Measurements from ENCODE around the gene TBC1D25.

DNA sequence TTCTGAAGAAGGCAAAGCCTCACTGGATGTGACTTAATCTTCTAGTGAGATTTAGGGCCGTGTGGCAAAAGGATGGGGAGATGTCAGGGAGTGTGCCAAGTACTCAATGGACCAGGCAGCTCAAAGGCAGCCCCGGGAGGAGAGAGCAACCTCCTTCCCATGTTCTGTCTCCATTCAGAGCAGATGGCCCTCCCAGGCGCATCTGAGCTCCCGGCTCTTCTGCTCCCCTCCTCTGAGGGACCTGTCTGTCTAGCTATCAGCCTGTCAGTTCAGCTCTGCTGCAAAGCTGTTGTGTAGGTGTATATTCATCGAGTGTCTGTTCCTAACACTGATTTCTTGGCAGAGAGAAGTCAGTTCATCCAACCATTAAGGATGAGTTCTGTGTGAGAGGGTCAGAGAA lies 41.6 kb upstream of the TBC1D25 start:
- TF ChIP-seq REST (IDR thresholded peaks at IDR 0.05; ENCODE audit: low read depth): no peak
- no peak for TF ChIP-seq CEBPB (IDR thresholded peaks at IDR 0.05)
- no peak for TF ChIP-seq TCF12 (IDR thresholded peaks at IDR 0.05; ENCODE audit: low read depth)
- TF ChIP-seq FOXM1 (IDR thresholded peaks at IDR 0.05; ENCODE audit: borderline replicate concordance, low read depth): no peak
- TF ChIP-seq, protein P1, sequence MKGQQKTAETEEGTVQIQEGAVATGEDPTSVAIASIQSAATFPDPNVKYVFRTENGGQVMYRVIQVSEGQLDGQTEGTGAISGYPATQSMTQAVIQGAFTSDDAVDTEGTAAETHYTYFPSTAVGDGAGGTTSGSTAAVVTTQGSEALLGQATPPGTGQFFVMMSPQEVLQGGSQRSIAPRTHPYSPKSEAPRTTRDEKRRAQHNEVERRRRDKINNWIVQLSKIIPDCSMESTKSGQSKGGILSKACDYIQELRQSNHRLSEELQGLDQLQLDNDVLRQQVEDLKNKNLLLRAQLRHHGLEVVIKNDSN (IDR thresholded peaks at IDR 0.05): no peak
- TF ChIP-seq EP300 (IDR thresholded peaks at IDR 0.05; ENCODE audit: borderline replicate concordance): no peak
- no peak for TF ChIP-seq RAD21 (IDR thresholded peaks at IDR 0.05; ENCODE audit: low read depth)
- no peak for TF ChIP-seq NFIC (IDR thresholded peaks at IDR 0.05)
- no peak for TF ChIP-seq MAX (IDR thresholded peaks at IDR 0.05)
- no peak for TF ChIP-seq CREB1 (IDR thresholded peaks at IDR 0.05; ENCODE audit: low read depth)
- TF ChIP-seq TAF1 (IDR thresholded peaks at IDR 0.05; ENCODE audit: low read depth): no peak
- no peak for TF ChIP-seq ZBTB7A (IDR thresholded peaks at IDR 0.05; ENCODE audit: low read depth)
